GM15510 (cell line): ENCODE data around the gene BCAR3.

ENCODE experiments used
- POLR2A ChIP-seq: IDR thresholded peaks from 3 replicates; pipeline ENCODE4 v1.6.1; 2011; ENCODE audit warnings: borderline replicate concordance; ENCODE audit not compliant: insufficient read length; ENCODE audit errors: extremely low read depth

Gene BCAR3

GRCh38 chr1:93608187-93609109, 73.2 kb downstream of the BCAR3 start:
- no peak for TF ChIP-seq POLR2A

GRCh38 chr1:93607814-93608186, 73.8 kb downstream of the BCAR3 start:
- no peak for TF ChIP-seq POLR2A

GRCh38 chr1:93605812-93606512, 75.7 kb downstream of the BCAR3 start:
- TF ChIP-seq POLR2A: no peak

- TF ChIP-seq POLR2A: no peak
These were observed 76.5 kb downstream of the BCAR3 start for GRCh38 chr1:93605026-93605568.

GRCh38 chr1:93604411-93604810, 77.2 kb downstream of the BCAR3 start:
- TF ChIP-seq POLR2A: no peak

- TF ChIP-seq POLR2A: no peak
These were observed 78.0 kb downstream of the BCAR3 start for GRCh38 chr1:93603601-93604000.

GRCh38 chr1:93603106-93603505, 78.5 kb downstream of the BCAR3 start:
- TF ChIP-seq POLR2A: no peak

GRCh38 chr1:93602101-93602500, 79.5 kb downstream of the BCAR3 start:
- TF ChIP-seq POLR2A: no peak

GRCh38 chr1:93601686-93602085, 80.0 kb downstream of the BCAR3 start:
- no peak for TF ChIP-seq POLR2A

GRCh38 chr1:93600663-93601062, 81.0 kb downstream of the BCAR3 start:
- TF ChIP-seq POLR2A: no peak

- no peak for TF ChIP-seq POLR2A
These were observed 82.2 kb downstream of the BCAR3 start for GRCh38 chr1:93599479-93599878.

- TF ChIP-seq POLR2A: no peak
These were observed 82.7 kb downstream of the BCAR3 start for GRCh38 chr1:93598861-93599439.

- TF ChIP-seq POLR2A: no peak
These were observed 83.2 kb downstream of the BCAR3 start for GRCh38 chr1:93598396-93598795.

GRCh38 chr1:93597709-93598108, 83.9 kb downstream of the BCAR3 start:
- no peak for TF ChIP-seq POLR2A
